Tibial nerve (tissue), 3 donors: ENCODE measurements around the gene RAB23.

Experiments used
- CTCF ChIP-seq, 5 experiments: fragments of 200-600 bp in 3 of 5; fragments of 450-650 bp in 2 of 5; sonication (generic) in 3 of 5; IDR thresholded peaks; one replicate each; pipeline ENCODE4 v1.5.1; 2016 to 2019; ENCODE audit warnings: antibody characterized with exemption in 5 of 5, mild to moderate bottlenecking in 3 of 5, moderate library complexity in 2 of 5
- POLR2A ChIP-seq, 2 donors: fragments of 450-650 bp; IDR thresholded peaks; one replicate each; pipeline ENCODE4 v1.6.1; 2017; ENCODE audit warnings: antibody characterized with exemption in 2 of 2, mild to moderate bottlenecking in 2 of 2, moderate library complexity in 2 of 2

GRCh38 chr6:57226221-57226620 lies 4.1 kb upstream of the RAB23 start:
- no peak for TF ChIP-seq CTCF (IDR thresholded peaks at IDR 0.05)
- TF ChIP-seq POLR2A (IDR thresholded peaks at IDR 0.05), result no peak
